HepG2 (cell line): ENCODE measurements around the gene MPC2. TPM values are rescaled to one million over a fixed set of nuclear protein-coding genes. Genes with fewer than 3 reads are reported as not detected.

Source experiments
- EEA1 ChIP-seq: sonication (generic); formaldehyde crosslinking; IDR thresholded peaks from 2 replicates; pipeline ENCODE4 v1.5.1; 2020; ENCODE audit warnings: mild to moderate bottlenecking, missing genetic modification reagents, borderline replicate concordance
- FOXP4 ChIP-seq: sonication (generic); formaldehyde crosslinking; IDR thresholded peaks from 2 replicates; pipeline ENCODE4 v1.4.0; 2020; ENCODE audit warnings: missing genetic modification reagents
- NR2C2 ChIP-seq: sonication (generic); formaldehyde crosslinking; IDR thresholded peaks from 2 replicates; pipeline ENCODE4 v1.4.0; 2020; ENCODE audit warnings: missing genetic modification reagents, mild to moderate bottlenecking, moderate library complexity, borderline replicate concordance
- ZBTB49 ChIP-seq: sonication (generic); formaldehyde crosslinking; IDR thresholded peaks from 2 replicates; pipeline ENCODE4 v1.4.0; 2020; ENCODE audit warnings: missing genetic modification reagents, borderline replicate concordance
- ZKSCAN5 ChIP-seq: sonication (generic); formaldehyde crosslinking; IDR thresholded peaks from 2 replicates; pipeline ENCODE4 v1.5.1; 2020; ENCODE audit warnings: mild to moderate bottlenecking, missing genetic modification reagents
- ZNF138 ChIP-seq: sonication (generic); formaldehyde crosslinking; IDR thresholded peaks from 2 replicates; pipeline ENCODE4 v1.5.0; 2020; ENCODE audit warnings: mild to moderate bottlenecking, low read depth, missing genetic modification reagents
- ZNF225 ChIP-seq: sonication (generic); formaldehyde crosslinking; IDR thresholded peaks from 2 replicates; pipeline ENCODE4 v1.4.0; 2020; ENCODE audit warnings: mild to moderate bottlenecking, missing genetic modification reagents
- ZNF326 ChIP-seq: sonication (generic); formaldehyde crosslinking; IDR thresholded peaks from 2 replicates; pipeline ENCODE4 v1.4.0; 2020; ENCODE audit warnings: missing genetic modification reagents, borderline replicate concordance
- ZNF333 ChIP-seq: sonication (generic); formaldehyde crosslinking; IDR thresholded peaks from 2 replicates; pipeline ENCODE4 v1.4.0; 2020; ENCODE audit warnings: mild to moderate bottlenecking, missing genetic modification reagents, borderline replicate concordance
- ZNF484 ChIP-seq: sonication (generic); formaldehyde crosslinking; IDR thresholded peaks from 2 replicates; pipeline ENCODE4 v1.5.1; 2020; ENCODE audit warnings: mild to moderate bottlenecking, low read depth, missing genetic modification reagents, borderline replicate concordance
- ZNF496 ChIP-seq: sonication (generic); formaldehyde crosslinking; IDR thresholded peaks from 2 replicates; pipeline ENCODE4 v1.8.1; 2023; ENCODE audit warnings: mild to moderate bottlenecking, moderate library complexity, missing genetic modification reagents; ENCODE audit not compliant: insufficient replicate concordance
- ZNF501 ChIP-seq: sonication (generic); formaldehyde crosslinking; IDR thresholded peaks from 2 replicates; pipeline ENCODE4 v1.5.1; 2020; ENCODE audit warnings: mild to moderate bottlenecking, moderate library complexity, missing genetic modification reagents
- ZNF629 ChIP-seq: sonication (generic); formaldehyde crosslinking; conservative IDR thresholded peaks from 2 replicates; pipeline ENCODE4 v1.5.0; 2020; ENCODE audit warnings: missing genetic modification reagents
- polyA plus RNA-seq, 8 experiments: library from polyadenylated mRNA; depleted of rRNA in 3 of 8; stranded (reverse) in 7 of 8; unstranded in 1 of 8; fragments of >200 nt; fragmentation: Illumina TruSeq in 4 of 8; extraction: Trizol in 4 of 8; gene quantifications; 2 replicates each; pipeline versions ENCODE4 v1.2.1 to v1.2.3, GENCODE V29; 2011 to 2016; ENCODE audit warnings: low read depth in 4 of 8, missing spikeins in 1 of 8, mixed read lengths in 1 of 8; ENCODE audit not compliant: insufficient read depth in 1 of 8
- total RNA-seq, 5 experiments: library from RNA; depleted of rRNA; stranded (reverse); fragments of >200 nt; fragmentation: Illumina TruSeq; extraction: Trizol; gene quantifications; 2 replicates each; pipeline ENCODE4 v1.2.3, GENCODE V29; 2016; ENCODE audit warnings: low read depth in 1 of 5
- TF ChIP-seq, protein P1 (sequence below): conservative IDR thresholded peaks from 2 replicates; pipeline ENCODE4 v1.6.1; 2018; ENCODE audit warnings: missing genetic modification reagents
- TF ChIP-seq, protein P2 (sequence below): fragments of 450-650 bp; IDR thresholded peaks from 2 replicates; pipeline ENCODE4 v1.6.1; 2017
- TF ChIP-seq, protein P3 (sequence below): sonication (generic); formaldehyde crosslinking; conservative IDR thresholded peaks from 2 replicates; pipeline ENCODE4 v1.8.0; 2022; ENCODE audit warnings: missing genetic modification reagents
- TF ChIP-seq, protein P4 (sequence below): sonication (generic); formaldehyde crosslinking; IDR thresholded peaks from 2 replicates; pipeline ENCODE4 v1.4.0; 2020; ENCODE audit warnings: missing genetic modification reagents

MPC2 gene
- total and polyA plus RNA-seq, 2 of the 13 experiments (the other 11 are each of a cell fraction or from before 2014, with no cell fraction given) = 38.8 to 136 TPM

DNA sequence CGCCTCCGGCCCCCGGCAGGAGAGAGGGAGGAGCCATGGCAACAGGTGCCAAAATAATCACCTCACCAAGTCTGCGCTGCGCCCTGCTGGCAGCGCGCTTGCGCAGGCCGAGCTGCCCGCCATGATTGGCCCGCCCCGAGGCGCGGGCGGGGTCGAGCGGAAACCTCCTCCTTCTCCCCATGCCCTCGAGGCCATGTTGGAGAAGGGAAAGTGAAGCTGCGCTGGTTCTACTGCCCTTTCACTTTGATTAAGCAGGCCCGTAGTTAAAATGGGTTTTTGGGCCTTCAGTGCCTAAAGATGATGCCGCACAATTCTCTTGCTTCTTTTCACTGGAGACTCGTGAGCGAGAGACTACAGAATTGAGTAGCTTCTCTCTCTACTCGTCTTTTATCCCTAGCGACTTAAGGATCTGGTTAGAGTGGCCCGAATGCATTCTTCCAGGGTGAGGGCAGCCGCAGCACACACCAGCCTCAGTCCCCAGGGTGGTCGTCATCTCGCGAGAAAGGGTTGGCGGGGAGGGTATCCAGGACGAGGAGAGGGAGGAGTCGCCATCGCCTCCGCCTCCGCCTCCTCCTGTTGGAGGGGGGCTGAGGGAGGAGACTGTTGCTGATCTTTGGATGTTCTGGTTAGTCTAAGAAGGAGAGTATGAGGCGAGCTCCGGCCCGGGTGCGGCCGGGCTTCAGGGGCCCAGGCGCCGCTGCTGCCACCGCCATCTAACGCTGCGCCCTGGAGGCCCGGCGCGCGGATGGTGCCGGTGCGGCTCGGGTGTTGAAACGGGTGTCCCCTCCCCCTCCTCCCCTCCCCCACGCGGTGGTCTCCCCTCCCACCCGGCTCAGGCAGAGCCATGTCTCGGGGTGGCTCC, 573 bp downstream of the MPC2 start, which contains the start of gene DCAF6 (continued):
- no peak for TF ChIP-seq ZKSCAN5 (CRISPR knock-in tag)
- TF ChIP-seq, protein P1, sequence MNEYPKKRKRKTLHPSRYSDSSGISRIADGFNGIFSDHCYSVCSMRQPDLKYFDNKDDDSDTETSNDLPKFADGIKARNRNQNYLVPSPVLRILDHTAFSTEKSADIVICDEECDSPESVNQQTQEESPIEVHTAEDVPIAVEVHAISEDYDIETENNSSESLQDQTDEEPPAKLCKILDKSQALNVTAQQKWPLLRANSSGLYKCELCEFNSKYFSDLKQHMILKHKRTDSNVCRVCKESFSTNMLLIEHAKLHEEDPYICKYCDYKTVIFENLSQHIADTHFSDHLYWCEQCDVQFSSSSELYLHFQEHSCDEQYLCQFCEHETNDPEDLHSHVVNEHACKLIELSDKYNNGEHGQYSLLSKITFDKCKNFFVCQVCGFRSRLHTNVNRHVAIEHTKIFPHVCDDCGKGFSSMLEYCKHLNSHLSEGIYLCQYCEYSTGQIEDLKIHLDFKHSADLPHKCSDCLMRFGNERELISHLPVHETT (CRISPR knock-in tag) = peak; percentile 83
- TF ChIP-seq, protein P2, sequence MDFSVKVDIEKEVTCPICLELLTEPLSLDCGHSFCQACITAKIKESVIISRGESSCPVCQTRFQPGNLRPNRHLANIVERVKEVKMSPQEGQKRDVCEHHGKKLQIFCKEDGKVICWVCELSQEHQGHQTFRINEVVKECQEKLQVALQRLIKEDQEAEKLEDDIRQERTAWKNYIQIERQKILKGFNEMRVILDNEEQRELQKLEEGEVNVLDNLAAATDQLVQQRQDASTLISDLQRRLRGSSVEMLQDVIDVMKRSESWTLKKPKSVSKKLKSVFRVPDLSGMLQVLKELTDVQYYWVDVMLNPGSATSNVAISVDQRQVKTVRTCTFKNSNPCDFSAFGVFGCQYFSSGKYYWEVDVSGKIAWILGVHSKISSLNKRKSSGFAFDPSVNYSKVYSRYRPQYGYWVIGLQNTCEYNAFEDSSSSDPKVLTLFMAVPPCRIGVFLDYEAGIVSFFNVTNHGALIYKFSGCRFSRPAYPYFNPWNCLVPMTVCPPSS = no peak
- TF ChIP-seq ZNF629 = no peak
- TF ChIP-seq EEA1 = no peak; the same call in 1 of the 2 replicates
- TF ChIP-seq NR2C2 (CRISPR knock-in tag) = peak; percentile 93
- peak; percentile 59 for TF ChIP-seq FOXP4 (CRISPR knock-in tag)
- TF ChIP-seq ZNF484 (CRISPR knock-in tag) = no peak
- TF ChIP-seq ZNF501 (CRISPR knock-in tag) = peak; percentile 70
- TF ChIP-seq ZNF225 (CRISPR knock-in tag) = no peak
- no peak for TF ChIP-seq ZNF326 (CRISPR knock-in tag)
- TF ChIP-seq, protein P3, sequence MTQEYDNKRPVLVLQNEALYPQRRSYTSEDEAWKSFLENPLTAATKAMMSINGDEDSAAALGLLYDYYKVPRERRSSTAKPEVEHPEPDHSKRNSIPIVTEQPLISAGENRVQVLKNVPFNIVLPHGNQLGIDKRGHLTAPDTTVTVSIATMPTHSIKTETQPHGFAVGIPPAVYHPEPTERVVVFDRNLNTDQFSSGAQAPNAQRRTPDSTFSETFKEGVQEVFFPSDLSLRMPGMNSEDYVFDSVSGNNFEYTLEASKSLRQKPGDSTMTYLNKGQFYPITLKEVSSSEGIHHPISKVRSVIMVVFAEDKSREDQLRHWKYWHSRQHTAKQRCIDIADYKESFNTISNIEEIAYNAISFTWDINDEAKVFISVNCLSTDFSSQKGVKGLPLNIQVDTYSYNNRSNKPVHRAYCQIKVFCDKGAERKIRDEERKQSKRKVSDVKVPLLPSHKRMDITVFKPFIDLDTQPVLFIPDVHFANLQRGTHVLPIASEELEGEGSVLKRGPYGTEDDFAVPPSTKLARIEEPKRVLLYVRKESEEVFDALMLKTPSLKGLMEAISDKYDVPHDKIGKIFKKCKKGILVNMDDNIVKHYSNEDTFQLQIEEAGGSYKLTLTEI (CRISPR knock-in tag) = no peak
- TF ChIP-seq, protein P4, sequence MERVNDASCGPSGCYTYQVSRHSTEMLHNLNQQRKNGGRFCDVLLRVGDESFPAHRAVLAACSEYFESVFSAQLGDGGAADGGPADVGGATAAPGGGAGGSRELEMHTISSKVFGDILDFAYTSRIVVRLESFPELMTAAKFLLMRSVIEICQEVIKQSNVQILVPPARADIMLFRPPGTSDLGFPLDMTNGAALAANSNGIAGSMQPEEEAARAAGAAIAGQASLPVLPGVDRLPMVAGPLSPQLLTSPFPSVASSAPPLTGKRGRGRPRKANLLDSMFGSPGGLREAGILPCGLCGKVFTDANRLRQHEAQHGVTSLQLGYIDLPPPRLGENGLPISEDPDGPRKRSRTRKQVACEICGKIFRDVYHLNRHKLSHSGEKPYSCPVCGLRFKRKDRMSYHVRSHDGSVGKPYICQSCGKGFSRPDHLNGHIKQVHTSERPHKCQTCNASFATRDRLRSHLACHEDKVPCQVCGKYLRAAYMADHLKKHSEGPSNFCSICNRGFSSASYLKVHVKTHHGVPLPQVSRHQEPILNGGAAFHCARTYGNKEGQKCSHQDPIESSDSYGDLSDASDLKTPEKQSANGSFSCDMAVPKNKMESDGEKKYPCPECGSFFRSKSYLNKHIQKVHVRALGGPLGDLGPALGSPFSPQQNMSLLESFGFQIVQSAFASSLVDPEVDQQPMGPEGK (CRISPR knock-in tag) = peak; percentile 50
- peak; percentile 49; the same call in 1 of the 2 replicates for TF ChIP-seq ZBTB49 (CRISPR knock-in tag)
- no peak for TF ChIP-seq ZNF496 (CRISPR knock-in tag)
- no peak for TF ChIP-seq ZNF138
- TF ChIP-seq ZNF333 = no peak
